GM19025 (cell line): ENCODE data around the gene HTRA3.

Experiments used
- ATAC-seq: cut with Tn5 transposase; IDR thresholded peaks from one replicate; pipeline ENCODE4 v1.9.1; 2021; ENCODE audit warnings: mild to moderate bottlenecking, low read depth, moderate library complexity; ENCODE audit not compliant: unreplicated experiment

Gene HTRA3

GRCh38 chr4:8265171-8265929 lies 4.2 kb upstream of the HTRA3 start:
- ATAC-seq: no peak

GRCh38 chr4:8266088-8266487 lies 3.5 kb upstream of the HTRA3 start:
- ATAC-seq: no peak

- ATAC-seq: no peak
Measured at GRCh38 chr4:8266508-8266907, 3.0 kb upstream of the HTRA3 start.

- no peak for ATAC-seq
Measured at GRCh38 chr4:8267077-8267476, 2.5 kb upstream of the HTRA3 start.

- no peak for ATAC-seq
Measured at GRCh38 chr4:8268211-8268610, 1.3 kb upstream of the HTRA3 start.

GRCh38 chr4:8268901-8269534 lies 536 bp upstream of the HTRA3 start:
- no peak for ATAC-seq

GRCh38 chr4:8270418-8270771 lies 841 bp downstream of the HTRA3 start:
- no peak for ATAC-seq

- ATAC-seq: no peak
Measured at GRCh38 chr4:8270912-8271815, 1.6 kb downstream of the HTRA3 start.

- ATAC-seq: no peak
Measured at GRCh38 chr4:8271821-8272220, 2.3 kb downstream of the HTRA3 start.

- ATAC-seq: no peak
Measured at GRCh38 chr4:8272472-8273428, 3.2 kb downstream of the HTRA3 start.

- no peak for ATAC-seq
Measured at GRCh38 chr4:8273450-8273849, 3.9 kb downstream of the HTRA3 start.

GRCh38 chr4:8274066-8274652 lies 4.6 kb downstream of the HTRA3 start:
- ATAC-seq: no peak

- ATAC-seq: no peak
Measured at GRCh38 chr4:8274765-8275547, 5.4 kb downstream of the HTRA3 start.

- ATAC-seq: no peak
Measured at GRCh38 chr4:8275548-8275910, 6.0 kb downstream of the HTRA3 start.

- no peak for ATAC-seq
Measured at GRCh38 chr4:8276358-8277240, 7.0 kb downstream of the HTRA3 start.

- ATAC-seq: no peak
Measured at GRCh38 chr4:8277356-8278008, 7.9 kb downstream of the HTRA3 start.

GRCh38 chr4:8278009-8278395 lies 8.4 kb downstream of the HTRA3 start:
- no peak for ATAC-seq
